SKM-1 (cell line): Measurements from ENCODE around the gene ASIC3.
"Not testable (repeated sequence)": the region's sequence is repeated elsewhere in the genome, so short reads cannot be mapped to it uniquely, and the experiment has no call there.

Experiments used
- DNase-seq: peaks from one replicate; lab custom pipeline; 2025; ENCODE audit not compliant: unreplicated experiment; lab: John Stamatoyannopoulos, UW

ASIC3 gene

GRCh38 chr7:151047976-151048815, at the start of gene ASIC3:
Gene ASIC3 (plus strand): TSS chr7:151048531. CDS start chr7:151048886, 355 bp downstream.
- DNase-seq = no peak

- DNase-seq = no peak
Observed at GRCh38 chr7:150999001-150999400, 49.3 kb upstream of the ASIC3 start.

- DNase-seq = no peak
Observed at GRCh38 chr7:150999497-151000230, 48.7 kb upstream of the ASIC3 start.

- no peak for DNase-seq
Observed at GRCh38 chr7:151000897-151001495, 47.3 kb upstream of the ASIC3 start.

GRCh38 chr7:151001546-151001945, 46.8 kb upstream of the ASIC3 start:
- no peak for DNase-seq

GRCh38 chr7:151003572-151003971, 44.8 kb upstream of the ASIC3 start:
- no peak for DNase-seq

- DNase-seq = no peak
Observed at GRCh38 chr7:151005566-151005965, 42.8 kb upstream of the ASIC3 start.

GRCh38 chr7:151006590-151007300, 41.6 kb upstream of the ASIC3 start:
- DNase-seq = no peak

GRCh38 chr7:151007469-151007898, 40.8 kb upstream of the ASIC3 start:
- no peak for DNase-seq

GRCh38 chr7:151008143-151008510, 40.2 kb upstream of the ASIC3 start:
- no peak for DNase-seq

GRCh38 chr7:151008511-151009323, 39.6 kb upstream of the ASIC3 start:
- no peak for DNase-seq

- no peak for DNase-seq
Observed at GRCh38 chr7:151009327-151010036, 38.8 kb upstream of the ASIC3 start.

- no peak for DNase-seq
Observed at GRCh38 chr7:151010037-151010306, 38.4 kb upstream of the ASIC3 start.

GRCh38 chr7:151010307-151011096, 37.8 kb upstream of the ASIC3 start:
- DNase-seq = no peak

- no peak for DNase-seq
Observed at GRCh38 chr7:151011097-151011409, 37.3 kb upstream of the ASIC3 start.

GRCh38 chr7:151011616-151012015, 36.7 kb upstream of the ASIC3 start:
- DNase-seq = not testable (repeated sequence)

GRCh38 chr7:151012031-151012692, 36.2 kb upstream of the ASIC3 start:
- no peak for DNase-seq

GRCh38 chr7:151012911-151013347, 35.4 kb upstream of the ASIC3 start:
- DNase-seq = no peak

GRCh38 chr7:151013356-151013732, 35.0 kb upstream of the ASIC3 start:
- no peak for DNase-seq
